ENCODE results near the gene CHSY3. TPM values are rescaled to one million over a fixed set of nuclear protein-coding genes. Genes with fewer than 3 reads are reported as not detected.

CHSY3 gene
- total RNA-seq, 2 donors from 2014 or later: 1.2 to 2.0 TPM

DNA sequence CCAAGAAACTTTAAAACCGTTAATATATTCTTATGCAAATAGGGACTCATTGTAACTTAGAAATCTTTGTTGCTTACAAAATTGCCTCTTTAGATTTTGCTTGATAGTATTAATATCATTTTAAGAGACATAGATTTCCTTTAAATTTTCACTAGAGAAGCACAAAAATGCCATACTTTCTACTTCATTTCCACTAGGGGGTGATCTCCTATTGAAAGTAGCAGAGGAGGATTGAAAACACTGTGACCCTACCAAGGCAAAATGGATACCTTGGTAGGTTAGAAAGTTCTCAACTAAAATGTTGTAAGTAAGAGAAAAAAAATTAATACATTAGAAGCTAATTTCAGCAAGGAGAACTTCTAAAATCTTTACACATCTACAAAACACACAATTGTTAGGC lies 204.9 kb downstream of the CHSY3 start:
- H3K4me1 ChIP-seq (ENCODE audit: control insufficient read depth, insufficient read depth, low read length): no peaks in the 10 kb centered on the region
- Mint-ChIP-seq H3K27ac (no peak overlapping the region), H3K4me3 (no peak overlapping the region), H3K4me1 (no peaks in the 10 kb centered on the region), H3K36me3 (ENCODE audit: low read depth) (no peaks in the 10 kb centered on the region), H3K9me3 (no peaks in the 10 kb centered on the region), H3K27me3 (ENCODE audit: insufficient read depth) (no peaks in the 10 kb centered on the region)
- no peaks in the 10 kb centered on the region for H3K36me3 ChIP-seq (ENCODE audit: control insufficient read depth, insufficient read depth, low read length)
- H3K27ac ChIP-seq (ENCODE audit: low read depth, low read length): no peak overlapping the region
- DNase-seq: no peak
- TF ChIP-seq, protein P1, sequence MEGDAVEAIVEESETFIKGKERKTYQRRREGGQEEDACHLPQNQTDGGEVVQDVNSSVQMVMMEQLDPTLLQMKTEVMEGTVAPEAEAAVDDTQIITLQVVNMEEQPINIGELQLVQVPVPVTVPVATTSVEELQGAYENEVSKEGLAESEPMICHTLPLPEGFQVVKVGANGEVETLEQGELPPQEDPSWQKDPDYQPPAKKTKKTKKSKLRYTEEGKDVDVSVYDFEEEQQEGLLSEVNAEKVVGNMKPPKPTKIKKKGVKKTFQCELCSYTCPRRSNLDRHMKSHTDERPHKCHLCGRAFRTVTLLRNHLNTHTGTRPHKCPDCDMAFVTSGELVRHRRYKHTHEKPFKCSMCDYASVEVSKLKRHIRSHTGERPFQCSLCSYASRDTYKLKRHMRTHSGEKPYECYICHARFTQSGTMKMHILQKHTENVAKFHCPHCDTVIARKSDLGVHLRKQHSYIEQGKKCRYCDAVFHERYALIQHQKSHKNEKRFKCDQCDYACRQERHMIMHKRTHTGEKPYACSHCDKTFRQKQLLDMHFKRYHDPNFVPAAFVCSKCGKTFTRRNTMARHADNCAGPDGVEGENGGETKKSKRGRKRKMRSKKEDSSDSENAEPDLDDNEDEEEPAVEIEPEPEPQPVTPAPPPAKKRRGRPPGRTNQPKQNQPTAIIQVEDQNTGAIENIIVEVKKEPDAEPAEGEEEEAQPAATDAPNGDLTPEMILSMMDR (conservative IDR thresholded peaks at IDR 0.05): peak; percentile 85
- H3K9me3 ChIP-seq (ENCODE audit: control insufficient read depth, low read length): no peaks in the 10 kb centered on the region
- 0% methylated on average over 1 of the region's 1 CpG; no CpG with 5 or more reads in 1 of the 2 experiments for WGBS, 2 experiments (ENCODE audit: insufficient coverage in 1 of 2, insufficient read length in 1 of 2)
- H3K9ac ChIP-seq (ENCODE audit: extremely low read depth, low read length, poor library complexity, severe bottlenecking): no peak overlapping the region
- no peaks in the 10 kb centered on the region for H3K27me3 ChIP-seq (ENCODE audit: control insufficient read depth, insufficient read depth, low read length, poor library complexity, severe bottlenecking)
- no peak overlapping the region for H3K4me3 ChIP-seq (ENCODE audit: low read length)

DNA sequence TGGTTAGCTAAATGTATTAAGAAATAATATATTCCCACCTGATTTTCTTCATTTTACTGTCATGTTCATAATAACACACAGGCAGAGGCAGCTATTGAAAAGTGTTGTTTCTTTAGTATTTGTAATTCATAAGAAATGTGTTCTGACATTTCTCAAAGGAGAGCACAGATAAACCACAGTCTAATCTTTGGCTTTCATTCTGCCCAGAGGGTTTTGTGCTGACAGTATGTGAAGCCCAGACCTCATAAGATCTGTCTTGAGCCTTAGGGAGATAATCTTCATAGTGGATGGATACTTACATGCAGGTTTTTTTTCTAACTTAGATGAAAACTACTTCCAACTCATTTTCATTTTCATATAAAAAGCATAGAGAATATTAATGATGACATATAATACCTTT lies 206.1 kb downstream of the CHSY3 start:
- Mint-ChIP-seq H3K27ac (no peak overlapping the region), H3K4me3 (no peak overlapping the region), H3K4me1 (no peaks in the 10 kb centered on the region), H3K9me3 (no peaks in the 10 kb centered on the region), H3K27me3 (ENCODE audit: insufficient read depth) (no peaks in the 10 kb centered on the region), H3K36me3 (ENCODE audit: low read depth) (no peaks in the 10 kb centered on the region)
- Histone ChIP-seq H3K4me1 (ENCODE audit: control insufficient read depth, insufficient read depth, low read length) (no peaks in the 10 kb centered on the region), H3K27ac (ENCODE audit: low read depth, low read length) (no peak overlapping the region), H3K9me3 (ENCODE audit: control insufficient read depth, low read length) (no peaks in the 10 kb centered on the region), H3K4me3 (ENCODE audit: low read length) (no peak overlapping the region), H3K36me3 (ENCODE audit: control insufficient read depth, insufficient read depth, low read length) (no peaks in the 10 kb centered on the region), H3K9ac (ENCODE audit: extremely low read depth, low read length, poor library complexity, severe bottlenecking) (no peak overlapping the region), H3K27me3 (ENCODE audit: control insufficient read depth, insufficient read depth, low read length, poor library complexity, severe bottlenecking) (no peaks in the 10 kb centered on the region)
- TF ChIP-seq, protein P1 (conservative IDR thresholded peaks at IDR 0.05): no peak
- DNase-seq: no peak

DNA sequence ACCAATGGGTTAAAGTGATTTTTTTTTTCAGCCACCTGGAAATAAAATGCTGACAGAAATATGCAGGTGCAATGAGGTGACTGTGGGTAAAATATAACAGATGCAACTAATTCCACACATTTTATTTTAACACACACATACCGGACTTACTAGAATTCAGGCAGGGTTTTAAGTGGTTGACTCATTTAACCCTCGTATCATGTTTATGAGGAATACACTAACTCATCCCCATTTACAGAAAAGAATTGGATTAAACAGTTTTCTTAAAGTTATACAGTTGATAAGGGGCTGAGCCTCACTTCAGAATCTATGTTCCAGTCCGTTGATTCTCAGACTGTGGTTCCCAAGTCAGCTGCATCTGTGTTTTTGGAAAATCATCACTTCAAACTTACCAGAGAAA lies 207.5 kb downstream of the CHSY3 start:
- Mint-ChIP-seq H3K27ac (no peak overlapping the region), H3K9me3 (no peaks in the 10 kb centered on the region)

More for the DNA sequence above, 207.5 kb downstream of the CHSY3 start:
- no peaks in the 10 kb centered on the region for H3K36me3 ChIP-seq (ENCODE audit: control insufficient read depth, insufficient read depth, low read length)
- no peaks in the 10 kb centered on the region for H3K27me3 ChIP-seq (ENCODE audit: control insufficient read depth, insufficient read depth, low read length, poor library complexity, severe bottlenecking)
- H3K4me1 ChIP-seq (ENCODE audit: control insufficient read depth, insufficient read depth, low read length): no peaks in the 10 kb centered on the region
- Mint-ChIP-seq H3K4me3 (no peak overlapping the region), H3K36me3 (ENCODE audit: low read depth) (no peaks in the 10 kb centered on the region), H3K4me1 (no peaks in the 10 kb centered on the region), H3K27me3 (ENCODE audit: insufficient read depth) (no peaks in the 10 kb centered on the region)
- 82 to 100% methylated on average over 1 to 3 of the region's 3 CpGs for WGBS, 2 experiments (ENCODE audit: insufficient coverage in 1 of 2, insufficient read length in 1 of 2)
- H3K9ac ChIP-seq (ENCODE audit: extremely low read depth, low read length, poor library complexity, severe bottlenecking): no peak overlapping the region
- TF ChIP-seq, protein P1 (conservative IDR thresholded peaks at IDR 0.05): no peak
- no peak overlapping the region for H3K4me3 ChIP-seq (ENCODE audit: low read length)
- H3K9me3 ChIP-seq (ENCODE audit: control insufficient read depth, low read length): no peaks in the 10 kb centered on the region
- H3K27ac ChIP-seq (ENCODE audit: low read depth, low read length): no peak overlapping the region
- DNase-seq: no peak

All from endodermal cell (in vitro differentiated cells).